Nucleus accumbens (tissue), 56 donors: ENCODE data around the gene TM9SF3.
"Not testable (repeated sequence)": the region's sequence is repeated elsewhere in the genome, so short reads cannot be mapped to it uniquely, and the experiment has no call there.

Source experiments
- DNase-seq, 56 donors: peaks; one replicate each; lab custom pipeline; 2025; lab: John Stamatoyannopoulos, UW

TM9SF3 gene

DNA sequence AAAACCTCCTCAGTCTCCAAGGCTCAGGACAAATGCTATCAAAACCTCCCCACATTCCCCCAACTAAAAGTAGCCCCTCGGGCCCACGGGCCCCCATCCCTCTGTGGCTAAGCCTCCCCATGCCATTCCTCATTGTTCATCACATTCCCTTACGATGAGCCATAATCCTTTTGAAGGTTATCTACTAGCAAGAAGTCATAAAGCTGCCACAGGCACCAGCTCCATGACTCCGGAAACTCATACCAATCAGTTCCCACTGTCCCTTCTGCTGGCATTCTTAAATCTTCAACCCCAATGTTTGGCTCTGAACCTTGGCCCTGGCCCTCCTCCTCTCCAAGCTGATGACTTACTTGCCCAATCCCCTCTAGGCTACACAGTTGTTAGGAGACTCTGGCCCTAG lies 19.4 kb upstream of the TM9SF3 start:
- DNase-seq = no peak

- DNase-seq = no peak
These were observed 13.5 kb upstream of the TM9SF3 start for GRCh38 chr10:96600337-96600736.

- DNase-seq = no peak
These were observed 12.0 kb upstream of the TM9SF3 start for GRCh38 chr10:96598846-96599245.

- no peak for DNase-seq
These were observed 9.9 kb upstream of the TM9SF3 start for GRCh38 chr10:96596422-96597407.

DNA sequence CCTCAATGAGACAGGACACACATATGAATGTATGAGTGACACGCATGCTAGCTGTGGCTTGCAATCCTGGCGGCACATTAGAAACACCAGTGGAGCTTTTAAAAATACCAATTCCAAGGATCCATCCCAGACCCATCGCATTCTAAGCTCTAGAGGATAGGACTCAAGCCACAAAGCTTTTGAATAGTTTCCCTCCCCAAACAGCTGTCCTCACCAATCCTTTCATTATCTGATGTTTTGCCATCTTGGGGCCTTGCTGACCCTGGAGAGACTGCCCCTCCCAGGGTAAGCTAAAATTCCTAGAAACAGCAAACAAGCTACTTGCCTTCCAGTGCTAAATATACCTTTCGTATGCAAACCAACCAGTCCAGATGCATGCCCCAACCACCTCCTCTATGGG lies 8.9 kb upstream of the TM9SF3 start:
- no peak for DNase-seq

DNA sequence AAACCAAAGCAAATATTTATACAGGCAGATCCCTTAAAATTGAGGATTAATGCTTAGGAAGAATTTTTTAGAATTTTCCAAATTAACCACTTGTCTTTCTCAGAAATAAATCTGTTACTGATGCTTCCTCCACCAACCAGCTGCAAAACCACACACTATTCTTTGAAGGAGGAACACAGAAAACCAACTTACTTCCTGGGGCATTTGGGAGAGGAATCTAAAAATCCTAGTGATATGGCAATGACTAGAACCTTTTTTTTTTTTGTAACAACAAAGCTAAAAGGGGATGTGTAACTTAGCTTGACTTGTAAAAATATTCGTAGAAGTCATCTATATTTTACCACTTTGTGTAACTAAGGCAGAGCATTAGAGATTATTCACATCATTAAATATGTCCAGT lies 5.1 kb upstream of the TM9SF3 start:
- no peak for DNase-seq

DNA sequence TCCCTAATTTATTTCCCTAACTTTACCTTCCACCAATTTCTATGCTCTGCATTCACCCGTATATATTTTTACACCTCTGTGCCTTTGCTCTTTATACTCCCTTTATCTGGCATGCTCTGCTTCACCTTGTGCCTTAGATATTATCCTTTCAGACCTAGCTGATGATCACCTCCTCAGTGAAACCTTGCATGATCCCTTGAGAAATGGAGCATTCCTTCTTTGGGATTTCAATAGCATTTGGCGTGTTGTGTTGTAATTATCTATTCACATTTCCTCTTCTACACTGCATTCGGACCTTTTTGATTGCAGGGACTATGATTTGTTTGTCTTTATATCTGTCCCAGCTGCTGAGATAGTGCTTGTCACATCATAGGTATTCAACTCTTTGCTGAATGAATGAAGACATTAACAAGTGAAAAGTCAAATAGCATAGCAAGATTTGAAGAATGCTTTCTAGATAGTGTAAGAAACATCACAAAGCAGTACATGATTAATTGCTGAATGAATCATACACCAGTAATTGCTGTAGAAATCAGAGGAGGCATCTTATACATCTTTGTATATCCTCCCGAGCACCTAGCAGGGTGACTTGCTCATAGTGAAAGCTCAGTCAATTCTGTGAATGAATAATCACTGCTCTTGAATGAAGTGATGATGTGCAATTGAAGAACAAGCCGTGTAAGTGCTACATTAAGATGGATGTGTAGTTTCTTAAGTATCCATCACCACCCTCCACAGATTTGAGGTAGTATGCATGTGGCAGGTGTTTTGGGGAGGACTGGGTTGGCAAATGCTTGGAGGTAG lies 2.0 kb upstream of the TM9SF3 start:
- no peak for DNase-seq

GRCh38 chr10:96588060-96588554 lies 1.3 kb upstream of the TM9SF3 start:
- DNase-seq = no peak

DNA sequence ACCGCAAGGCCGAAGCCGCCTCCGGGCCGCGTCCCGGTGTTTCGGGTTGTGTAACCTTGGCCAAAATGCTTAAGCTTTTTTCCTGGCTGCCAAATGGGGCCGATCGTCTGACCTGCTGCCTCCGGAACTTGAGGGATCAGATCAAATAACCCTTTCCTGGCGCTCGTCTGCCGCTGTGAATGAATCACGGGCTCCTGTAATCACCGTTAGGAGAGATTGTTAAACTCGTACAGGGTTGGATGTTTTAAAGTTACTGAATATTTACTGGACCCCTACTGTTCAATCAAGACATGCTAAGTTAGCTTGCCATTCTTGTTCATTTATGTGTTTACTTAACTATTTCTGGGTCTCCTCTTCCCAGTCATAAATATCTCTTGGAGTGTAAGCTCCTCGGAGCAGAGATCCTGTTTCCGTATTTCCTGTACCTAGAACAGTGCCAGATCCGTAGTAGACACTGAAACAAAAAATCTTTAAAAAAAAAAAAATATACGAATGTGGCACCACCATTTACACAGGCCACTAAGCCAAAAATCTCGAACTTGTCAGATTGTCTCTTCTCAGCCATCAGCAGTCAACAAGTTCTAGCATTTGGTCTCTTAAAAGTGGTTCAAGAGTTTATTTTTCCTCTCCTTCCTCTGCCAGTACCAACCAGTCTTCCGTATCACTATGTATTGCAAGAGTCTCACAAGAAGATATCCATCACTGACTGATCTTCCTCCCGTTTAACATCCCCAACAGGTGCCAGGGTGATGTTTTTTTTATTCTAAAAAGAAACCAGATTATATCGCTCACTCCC lies 650 bp upstream of the TM9SF3 start:
- peak in 20 of 56 donors; percentile 14 to 74 (median 58) for DNase-seq

DNA sequence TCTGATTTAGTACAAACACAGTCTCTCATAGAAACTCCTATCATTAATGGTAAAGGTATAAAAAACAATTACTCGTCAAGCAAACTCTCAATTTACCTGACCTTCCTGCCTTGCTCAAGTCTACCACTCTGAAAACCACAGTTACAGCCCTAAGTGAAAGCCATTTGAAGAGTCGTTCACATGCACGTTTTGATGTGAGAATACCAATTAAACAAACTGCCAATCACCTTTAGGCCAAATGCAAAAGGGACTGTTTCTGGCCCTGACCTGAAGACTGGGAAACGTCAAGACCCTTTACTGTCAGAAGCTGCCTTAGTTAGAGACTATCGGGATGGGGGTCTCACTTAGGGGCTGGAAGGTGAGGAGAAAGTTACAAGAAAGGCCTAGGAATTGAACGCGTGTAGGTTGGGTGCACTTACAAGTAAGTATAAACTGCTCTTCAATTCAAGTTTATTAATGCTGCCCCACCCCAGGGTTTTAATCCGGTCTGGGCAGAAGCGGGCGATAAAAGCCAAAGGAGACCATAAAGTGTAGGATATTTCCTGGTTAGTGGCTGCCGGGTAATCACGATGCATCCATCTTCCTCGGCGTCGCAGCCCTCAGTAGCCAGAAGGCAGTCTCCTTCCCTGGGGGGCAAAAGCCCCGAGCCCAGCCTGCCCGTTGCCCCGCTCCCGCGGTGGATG lies 935 bp downstream of the TM9SF3 start:
- DNase-seq = peak in 4 of 56 donors; percentile 44 to 63 (median 48)

DNA sequence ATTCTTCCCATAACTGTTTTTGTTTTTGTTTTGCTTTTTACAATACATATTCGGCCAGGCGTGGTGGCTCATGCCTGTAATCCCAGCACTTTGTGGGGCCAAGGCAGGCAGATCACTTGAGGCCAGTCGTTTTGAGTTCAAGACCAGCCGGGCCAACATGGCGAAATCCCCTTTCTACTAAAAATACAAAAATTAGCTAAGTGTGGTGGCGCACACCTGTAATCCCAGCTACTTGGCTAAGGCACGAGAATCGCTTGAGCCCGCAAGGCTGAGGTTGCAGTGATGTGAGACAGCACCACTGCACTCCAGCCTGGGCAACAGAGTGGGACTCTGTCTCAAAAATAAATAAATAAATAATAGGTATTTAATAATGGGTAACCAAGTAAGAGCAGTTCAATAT lies 2.3 kb downstream of the TM9SF3 start:
- DNase-seq = no peak

DNA sequence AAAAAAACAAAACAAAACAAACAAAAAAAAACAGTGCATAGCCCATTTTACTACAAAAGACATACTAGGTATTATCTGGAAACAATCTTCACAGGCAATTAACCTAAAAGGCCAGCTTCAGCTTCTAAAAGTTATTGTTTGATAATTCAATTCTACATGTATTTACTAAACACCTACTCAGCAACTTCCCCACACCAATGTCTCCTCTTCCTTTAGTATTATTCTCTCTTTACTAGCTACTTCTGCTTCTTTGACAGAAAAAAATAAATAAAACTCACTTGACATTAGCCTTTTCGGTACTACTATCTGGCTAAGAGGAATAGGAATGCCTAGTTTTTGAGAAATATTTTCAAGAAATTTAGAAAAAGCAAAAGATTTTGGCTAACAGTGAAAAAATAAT lies 2.8 kb downstream of the TM9SF3 start:
- no peak for DNase-seq

DNA sequence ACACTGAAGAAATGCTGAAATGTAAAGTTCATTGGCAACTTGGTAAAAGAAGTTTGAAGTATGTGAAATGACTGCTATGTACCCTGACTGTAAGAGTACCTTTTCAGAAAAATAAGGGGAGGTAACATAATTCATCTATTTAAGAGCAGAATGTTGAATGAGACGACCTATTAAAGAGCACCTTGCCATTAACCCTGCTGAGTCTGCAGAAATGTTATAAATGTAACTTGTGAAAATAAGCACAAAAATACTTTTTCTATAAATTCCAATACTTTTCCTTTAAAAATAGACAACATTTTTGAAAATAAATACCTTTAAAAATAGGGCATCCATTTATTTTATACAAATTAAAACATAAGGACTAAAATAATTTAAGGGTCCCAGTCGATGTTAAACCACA lies 7.7 kb downstream of the TM9SF3 start:
- DNase-seq = no peak

- no peak for DNase-seq
These were observed 8.2 kb downstream of the TM9SF3 start for GRCh38 chr10:96578633-96579032.

GRCh38 chr10:96578022-96578421 lies 8.8 kb downstream of the TM9SF3 start:
- no peak for DNase-seq

DNA sequence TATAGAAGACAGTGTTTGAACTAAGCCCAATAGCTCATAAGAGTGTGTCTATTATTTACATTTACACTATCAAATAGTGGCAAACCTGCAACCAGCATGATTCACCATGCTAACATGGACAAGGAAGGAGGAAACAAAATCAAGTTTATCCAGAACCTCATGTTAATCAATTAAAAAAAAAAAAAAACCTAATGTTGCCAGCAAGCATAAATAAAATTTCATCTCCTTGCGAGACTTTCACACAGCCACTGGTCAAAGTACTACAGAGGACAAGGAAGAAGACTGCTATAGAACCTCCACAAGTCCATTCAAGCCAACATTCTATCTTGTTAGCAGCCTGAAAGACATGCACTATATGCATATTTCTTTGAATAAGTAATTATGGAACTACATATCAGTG lies 9.7 kb downstream of the TM9SF3 start:
- DNase-seq = no peak

- no peak for DNase-seq
These were observed 10.4 kb downstream of the TM9SF3 start for GRCh38 chr10:96576277-96576980.

DNA sequence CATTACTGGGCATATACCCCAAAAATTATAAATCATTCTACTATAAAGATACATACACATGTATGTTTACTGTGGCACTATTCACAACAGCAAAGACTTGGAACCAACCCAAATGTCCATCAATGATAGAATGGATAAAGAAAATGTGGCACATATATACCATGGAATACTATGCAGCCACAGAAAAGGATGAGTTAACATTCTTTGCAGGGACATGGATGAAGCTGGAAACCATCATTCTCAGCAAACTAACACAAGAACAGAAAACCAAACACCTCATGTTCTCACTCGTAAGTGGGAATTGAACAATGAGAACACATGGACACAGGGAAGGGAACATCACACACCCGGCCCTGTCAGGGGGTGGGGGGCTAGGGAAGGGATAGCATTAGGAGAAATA lies 12.2 kb downstream of the TM9SF3 start:
- not testable (repeated sequence) for DNase-seq

GRCh38 chr10:96573036-96573435 lies 13.8 kb downstream of the TM9SF3 start:
- DNase-seq = no peak
